ENCODE data around the gene BATF. TPM values are rescaled to one million over a fixed set of nuclear protein-coding genes. Genes with fewer than 3 reads are reported as not detected.

Gene BATF
- total and polyA plus RNA-seq, 2 donors from 2014 or later, result 1.6 to 3.7 TPM

- Histone ChIP-seq H3K9me3 (ENCODE audit: control insufficient read depth in 2 of 3, insufficient read depth in 1 of 3, low read length in 3 of 3) (no peaks in the 10 kb centered on the region), H3K36me3 (ENCODE audit: control insufficient read depth in 2 of 3, insufficient read depth in 3 of 3, low read length in 3 of 3) (no peaks in the 10 kb centered on the region), H3K4me3 (ENCODE audit: low read length in 3 of 3) (no peak overlapping the region), H3K9ac (ENCODE audit: low read length in 3 of 3) (no peak overlapping the region), H3K27ac (ENCODE audit: low read depth in 2 of 2, low read length in 2 of 2) (no peak overlapping the region), H3K4me1 (ENCODE audit: control insufficient read depth in 2 of 3, insufficient read depth in 2 of 3, low read depth in 1 of 3, low read length in 3 of 3) (peaks cover 0 to 5% (median 0%) of the 10 kb centered on the region in 3 donors), H3K27me3 (ENCODE audit: control insufficient read depth, insufficient read depth, low read length) (no peaks in the 10 kb centered on the region)
- FAIRE-seq (no peak), DNase-seq (no peak)
- intact Hi-C loops (cut with DNase I), result no loop called here
- TF ChIP-seq CTCF (IDR thresholded peaks at IDR 0.05; ENCODE audit: borderline replicate concordance, extremely low read depth, insufficient read depth), result no peak
Measured at GRCh38 chr14:75523771-75524171, 1.5 kb downstream of the BATF start.

GRCh38 chr14:75525969-75526368 is 3.7 kb downstream of the BATF start:
- H3K4me3 ChIP-seq (ENCODE audit: low read length in 3 of 3), result no peak overlapping the region
- DNase-seq (no peak), FAIRE-seq (no peak)
- TF ChIP-seq CTCF (IDR thresholded peaks at IDR 0.05; ENCODE audit: borderline replicate concordance, extremely low read depth, insufficient read depth), result no peak
- no peaks in the 10 kb centered on the region for H3K9me3 ChIP-seq (ENCODE audit: control insufficient read depth in 2 of 3, insufficient read depth in 1 of 3, low read length in 3 of 3)
- no peak overlapping the region for H3K9ac ChIP-seq (ENCODE audit: low read length in 3 of 3)
- H3K27ac ChIP-seq (ENCODE audit: low read depth in 2 of 2, low read length in 2 of 2), result no peak overlapping the region
- H3K27me3 ChIP-seq (ENCODE audit: control insufficient read depth, insufficient read depth, low read length), result no peaks in the 10 kb centered on the region
- H3K4me1 ChIP-seq (ENCODE audit: control insufficient read depth in 2 of 3, insufficient read depth in 2 of 3, low read depth in 1 of 3, low read length in 3 of 3), result peaks cover 0 to 5% (median 0%) of the 10 kb centered on the region in 3 donors
- H3K36me3 ChIP-seq (ENCODE audit: control insufficient read depth in 2 of 3, insufficient read depth in 3 of 3, low read length in 3 of 3), result no peaks in the 10 kb centered on the region
- intact Hi-C loops (cut with DNase I), result no loop called here

GRCh38 chr14:75527449-75528163 is 5.3 kb downstream of the BATF start:
- H3K4me3 ChIP-seq (ENCODE audit: low read length in 3 of 3), result no peak overlapping the region
- no peaks in the 10 kb centered on the region for H3K27me3 ChIP-seq (ENCODE audit: control insufficient read depth, insufficient read depth, low read length)
- peaks cover 0 to 5% (median 0%) of the 10 kb centered on the region in 3 donors for H3K4me1 ChIP-seq (ENCODE audit: control insufficient read depth in 2 of 3, insufficient read depth in 2 of 3, low read depth in 1 of 3, low read length in 3 of 3)
- no peaks in the 10 kb centered on the region for H3K9me3 ChIP-seq (ENCODE audit: control insufficient read depth in 2 of 3, insufficient read depth in 1 of 3, low read length in 3 of 3)
- intact Hi-C loops (cut with DNase I), result no loop called here
- no peak overlapping the region for H3K9ac ChIP-seq (ENCODE audit: low read length in 3 of 3)
- no peak overlapping the region for H3K27ac ChIP-seq (ENCODE audit: low read depth in 2 of 2, low read length in 2 of 2)
- DNase-seq (no peak), FAIRE-seq (no peak)
- no peak for TF ChIP-seq CTCF (IDR thresholded peaks at IDR 0.05; ENCODE audit: borderline replicate concordance, extremely low read depth, insufficient read depth)
- no peaks in the 10 kb centered on the region for H3K36me3 ChIP-seq (ENCODE audit: control insufficient read depth in 2 of 3, insufficient read depth in 3 of 3, low read length in 3 of 3)

All from kidney (tissue), 14 donors.